GM19239 (cell line): ENCODE measurements around the gene BCAP31.
A peak's percentile ranks its signal among the peaks of the same experiment; 100 is the strongest.
"Not testable (repeated sequence)": the region's sequence is repeated elsewhere in the genome, so short reads cannot be mapped to it uniquely, and the experiment has no call there.

ENCODE experiments used
- DNase-seq: peaks from one replicate; pipeline ENCODE4 v3.0.0; 2011; ENCODE audit warnings: low spot score; ENCODE audit not compliant: insufficient read length
- FAIRE-seq: peaks from 2 replicates; lab custom pipeline; 2011; peaks lifted over from hg19 to GRCh38; lab: Jason Lieb, UNC

The BCAP31 gene

GRCh38 chrX:153686711-153687110 lies 37.5 kb downstream of the BCAP31 start:
- FAIRE-seq (no peak), DNase-seq (no peak)

- FAIRE-seq (no peak), DNase-seq (no peak)
These were observed 38.2 kb downstream of the BCAP31 start for GRCh38 chrX:153685751-153686696.

- no peak for FAIRE-seq
- no peak for DNase-seq
These were observed 39.0 kb downstream of the BCAP31 start for GRCh38 chrX:153685156-153685536.

- FAIRE-seq: no peak
- no peak for DNase-seq
These were observed 39.6 kb downstream of the BCAP31 start for GRCh38 chrX:153684467-153685155.

GRCh38 chrX:153683486-153683885 lies 40.7 kb downstream of the BCAP31 start:
- DNase-seq, FAIRE-seq: not testable (repeated sequence)

GRCh38 chrX:153681175-153681574 lies 43.0 kb downstream of the BCAP31 start:
- FAIRE-seq (no peak), DNase-seq (no peak)

GRCh38 chrX:153674219-153674851 lies 49.9 kb downstream of the BCAP31 start:
- FAIRE-seq (no peak), DNase-seq (no peak)

GRCh38 chrX:153673428-153674218 lies 50.6 kb downstream of the BCAP31 start, which contains the start of gene PNCK:
TSS of gene PNCK (minus strand) at chrX:153673813. CDS start at chrX:153673076, 737 bp downstream.
- FAIRE-seq (no peak), DNase-seq (no peak)

GRCh38 chrX:153672531-153673427 lies 51.4 kb downstream of the BCAP31 start:
- no peak for DNase-seq
- FAIRE-seq: no peak

GRCh38 chrX:153671589-153672530 lies 52.3 kb downstream of the BCAP31 start:
- FAIRE-seq (no peak), DNase-seq (no peak)

- no peak for FAIRE-seq
- DNase-seq: no peak
These were observed 53.2 kb downstream of the BCAP31 start for GRCh38 chrX:153670748-153671588.

- no peak for DNase-seq
- FAIRE-seq: no peak
These were observed 54.1 kb downstream of the BCAP31 start for GRCh38 chrX:153669901-153670731.

- DNase-seq (peak; percentile 72), FAIRE-seq (no peak)
These were observed 54.9 kb downstream of the BCAP31 start for GRCh38 chrX:153669174-153669890.

- no peak for FAIRE-seq
- no peak for DNase-seq
These were observed 55.6 kb downstream of the BCAP31 start for GRCh38 chrX:153668423-153669173.

- DNase-seq (peak; percentile 65), FAIRE-seq (peak; percentile 84)
These were observed 56.2 kb downstream of the BCAP31 start for GRCh38 chrX:153667956-153668396.
